ENCODE results near the gene UNC5C. TPM values are rescaled to one million over a fixed set of nuclear protein-coding genes. Genes with fewer than 3 reads are reported as not detected.

UNC5C gene
- total and polyA plus RNA-seq, 2 of the 8 experiments (the other 6 are each of a cell fraction or from before 2014, with no cell fraction given) = 0.30 to 1.3 TPM

DNA sequence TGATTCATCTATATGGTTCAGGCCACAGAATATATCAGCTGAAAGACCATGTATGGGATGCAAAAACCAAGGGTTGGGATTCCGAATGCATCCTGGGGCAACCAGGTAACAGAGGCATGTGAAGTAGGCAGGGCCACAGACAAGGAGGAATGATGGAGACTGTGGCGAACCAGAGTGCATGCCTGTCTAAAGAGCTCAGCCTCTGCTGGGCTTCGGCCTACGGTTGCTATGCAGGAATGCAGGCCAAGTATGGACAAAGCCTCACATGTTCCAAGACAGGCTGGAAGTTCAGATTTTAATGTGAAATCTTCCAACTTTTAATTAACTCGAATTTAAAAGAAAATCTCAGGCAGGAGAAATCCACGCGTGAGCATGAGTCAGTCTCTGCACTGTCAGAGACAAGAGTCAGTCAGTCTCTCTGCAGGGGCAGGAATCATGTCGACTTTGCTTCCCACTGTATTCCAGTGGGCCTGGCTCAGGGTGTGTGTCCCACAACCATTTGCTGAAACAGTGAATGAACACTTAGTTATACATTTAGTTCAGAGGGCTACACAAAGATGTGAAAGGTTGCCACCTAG, 344.4 kb downstream of the UNC5C start:
- Histone ChIP-seq H3K14ac (ENCODE audit: insufficient read length) (no peak overlapping the region), H4K20me1 (replicated peaks in 1 of 2; ENCODE audit: control insufficient read depth in 1 of 2, insufficient read depth in 2 of 2, low read length in 2 of 2) (no peaks in the 10 kb centered on the region), H3K27me3 (replicated peaks in 1 of 4; ENCODE audit: control insufficient read depth in 3 of 4, extremely low read depth in 1 of 4, insufficient read depth in 3 of 4, low read length in 3 of 4) (no peaks in the 10 kb centered on the region), H2AK5ac (ENCODE audit: low read depth, low read length) (no peak overlapping the region), H3K79me1 (ENCODE audit: low read depth, low read length) (no peaks in the 10 kb centered on the region), H3K4ac (replicated peaks; ENCODE audit: insufficient read length, low read depth, low read length) (no peak overlapping the region), H2AFZ (ENCODE audit: low read length) (0 out of 2 replicates have a peak overlapping the region, but pooled peaks have one; percentile 55), H4K91ac (replicated peaks; ENCODE audit: insufficient read length, low read length) (no peak overlapping the region), H3K36me3 (ENCODE audit: control insufficient read depth in 2 of 4, insufficient read depth in 4 of 4, low read length in 3 of 4) (no peaks in the 10 kb centered on the region), H3K4me1 (replicated peaks in 1 of 4; ENCODE audit: control insufficient read depth in 3 of 4, insufficient read depth in 4 of 4, low read length in 3 of 4) (peaks cover 0 to 3% (median 0%) of the 10 kb centered on the region in 4 experiments; a peak in 1 of 7 replicates), H3K23me2 (ENCODE audit: low read depth, low read length) (no peaks in the 10 kb centered on the region), H3K9me3 (ENCODE audit: insufficient read depth in 2 of 2, low read depth in 1 of 2, low read length in 1 of 2) (no peaks in the 10 kb centered on the region), H3K23ac (ENCODE audit: insufficient read length) (no peak overlapping the region), H3K56ac (replicated peaks; ENCODE audit: insufficient read length, low read depth, low read length) (no peak overlapping the region), H3K9ac (replicated peaks in 1 of 4; ENCODE audit: extremely low read depth in 1 of 4, low read depth in 3 of 4, low read length in 3 of 4) (no peak overlapping the region), H2BK12ac (ENCODE audit: low read depth, low read length) (no peak overlapping the region), H4K5ac (ENCODE audit: insufficient read length, low read depth, low read length) (no peak overlapping the region), H3K27ac (ENCODE audit: low read depth, low read length) (no peak overlapping the region; the same call in 1 of the 2 replicates), H3K4me2 (ENCODE audit: insufficient read depth in 1 of 2, low read depth in 2 of 2, low read length in 2 of 2) (no peak overlapping the region), H2BK15ac (ENCODE audit: low read length) (no peak overlapping the region), H3K18ac (ENCODE audit: extremely low read depth, low read length) (no peak overlapping the region), H3K79me2 (ENCODE audit: control insufficient read depth in 1 of 2, insufficient read depth in 2 of 2, low read length in 2 of 2) (no peaks in the 10 kb centered on the region), H4K8ac (ENCODE audit: extremely low read depth, insufficient read depth, low read length) (no peak overlapping the region), H2BK120ac (replicated peaks; ENCODE audit: low read depth, low read length) (no peak overlapping the region), H2BK5ac (ENCODE audit: low read depth, low read length) (no peak overlapping the region), H3K4me3 (ENCODE audit: extremely low read depth in 1 of 4, insufficient read depth in 2 of 4, low read depth in 3 of 4, low read length in 4 of 4) (no peak overlapping the region), H2BK20ac (ENCODE audit: low read length) (no peak overlapping the region)
- ChIA-PET POLR2A (ENCODE audit: partially characterized antibody) (no interaction called here), CTCF (ENCODE audit: partially characterized antibody) (interaction anchor here (0.6 to 2.4 kb wide), 17 partner anchors 9 to 418 kb away, joined by 3 to 15 read pairs (median 4); no protein-coding TSS in a partner anchor)
- no peak for FAIRE-seq
- WGBS, 2 experiments (ENCODE audit: extremely low coverage in 1 of 2, insufficient coverage in 1 of 2, insufficient read length in 1 of 2, insufficient replicate concordance in 2 of 2, low coverage in 1 of 2, low lambda C conversion rate in 2 of 2, missing lambda C conversion rate in 1 of 2) = 85% methylated on average over 8 of the region's 8 CpGs; no CpG with 5 or more reads in 1 of the 2 experiments
- TF ChIP-seq POLR2AphosphoS5 (IDR thresholded peaks at IDR 0.05; ENCODE audit: low read depth, low read length) (no peak), TEAD4 (IDR thresholded peaks at IDR 0.05; ENCODE audit: low read depth, low read length) (peak; percentile 35; the same call in 1 of the 2 replicates)
- no peak for DNase-seq (ENCODE audit: low read depth in 1 of 2, low spot score in 2 of 2)
